WTC11 (cell line): ENCODE measurements around the gene RIOK2. TPM values are rescaled to one million over a fixed set of nuclear protein-coding genes. Genes with fewer than 3 reads are reported as not detected.

Source experiments
- ATAC-seq: fragments of 200-7000 bp; cut with Tn5 transposase; 2 replicates; pipeline ENCODE4 v1.10.0; 2021; ENCODE audit warnings: mild to moderate bottlenecking, moderate library complexity
- CTCF ChIA-PET: fragments of 300-600 bp; sonication (Branson Sonifier 250); formaldehyde crosslinking; loops from one replicate; lab custom pipeline; 2021; ENCODE audit warnings: antibody characterized with exemption; lab: Charles Lee
- POLR2A ChIA-PET: fragments of 350-600 bp; sonication (Branson Sonifier 250); formaldehyde crosslinking; loops from one replicate; lab custom pipeline; 2021; ENCODE audit warnings: antibody characterized with exemption; lab: Charles Lee
- DNase-seq: peaks from one replicate; pipeline ENCODE4 v3.0.0; 2021; ENCODE audit warnings: low spot score
- H3K27ac Mint-ChIP-seq: 2 replicates; pipeline ENCODE4 v1.8.0; 2021; ENCODE audit warnings: mixed read lengths
- H3K27me3 Mint-ChIP-seq: 2 replicates; pipeline ENCODE4 v1.8.0; 2021; ENCODE audit warnings: low read depth, mild to moderate bottlenecking, moderate library complexity, mixed read lengths
- H3K36me3 Mint-ChIP-seq: 2 replicates; pipeline ENCODE4 v1.8.0; 2021; ENCODE audit warnings: mixed read lengths
- H3K4me1 Mint-ChIP-seq: 2 replicates; pipeline ENCODE4 v1.8.0; 2022; ENCODE audit warnings: mixed read lengths
- H3K4me3 Mint-ChIP-seq: 2 replicates; pipeline ENCODE4 v1.8.0; 2021; ENCODE audit warnings: mild to moderate bottlenecking, moderate library complexity, mixed read lengths
- H3K9me3 Mint-ChIP-seq: 2 replicates; pipeline ENCODE4 v1.8.0; 2021; ENCODE audit warnings: mixed read lengths
- ATF1 ChIP-seq: sonication (generic); formaldehyde crosslinking; IDR thresholded peaks from 2 replicates; pipeline ENCODE4 v1.8.1; 2023; ENCODE audit warnings: mild to moderate bottlenecking, moderate library complexity, missing genetic modification reagents
- E2F1 ChIP-seq: sonication (generic); formaldehyde crosslinking; IDR thresholded peaks from 2 replicates; pipeline ENCODE4 v1.8.0; 2022; ENCODE audit warnings: mild to moderate bottlenecking, missing genetic modification reagents
- EMX1 ChIP-seq: fragments of 250-450 bp; sonication (Bioruptor Pico); IDR thresholded peaks from 2 replicates; pipeline ENCODE4 v1.8.0; 2021; ENCODE audit warnings: mild to moderate bottlenecking
- ETV6 ChIP-seq: sonication (generic); formaldehyde crosslinking; IDR thresholded peaks from 2 replicates; pipeline ENCODE4 v1.8.1; 2022; ENCODE audit warnings: mild to moderate bottlenecking, missing genetic modification reagents
- IRF1 ChIP-seq: sonication (generic); formaldehyde crosslinking; IDR thresholded peaks from 2 replicates; pipeline ENCODE4 v1.8.0; 2023; ENCODE audit warnings: missing genetic modification reagents
- JAZF1 ChIP-seq: fragments of 250-450 bp; sonication (Bioruptor Pico); IDR thresholded peaks from 2 replicates; pipeline ENCODE4 v1.9.0; 2021; ENCODE audit warnings: moderate library complexity, mild to moderate bottlenecking, inconsistent platforms
- NR2C2 ChIP-seq: sonication (generic); formaldehyde crosslinking; IDR thresholded peaks from 2 replicates; pipeline ENCODE4 v1.8.0; 2022; ENCODE audit warnings: mild to moderate bottlenecking, missing genetic modification reagents
- OVOL2 ChIP-seq: fragments of 250-450 bp; sonication (Bioruptor Pico); IDR thresholded peaks from 2 replicates; pipeline ENCODE4 v1.9.0; 2021; ENCODE audit warnings: mild to moderate bottlenecking, borderline replicate concordance
- PRDM15 ChIP-seq: sonication (generic); formaldehyde crosslinking; IDR thresholded peaks from 2 replicates; pipeline ENCODE4 v1.8.0; 2022; ENCODE audit warnings: missing genetic modification reagents
- PREB ChIP-seq: sonication (generic); formaldehyde crosslinking; IDR thresholded peaks from 2 replicates; pipeline ENCODE4 v1.8.1; 2022; ENCODE audit warnings: mild to moderate bottlenecking, missing genetic modification reagents, moderate library complexity, borderline replicate concordance
- SP1 ChIP-seq: sonication (generic); formaldehyde crosslinking; conservative IDR thresholded peaks from 2 replicates; pipeline ENCODE4 v1.8.1; 2022; ENCODE audit warnings: missing genetic modification reagents
- TCF7 ChIP-seq: sonication (generic); formaldehyde crosslinking; IDR thresholded peaks from 2 replicates; pipeline ENCODE4 v1.8.0; 2022; ENCODE audit warnings: mild to moderate bottlenecking, low read depth, missing genetic modification reagents, moderate library complexity
- TEAD1 ChIP-seq: sonication (generic); formaldehyde crosslinking; IDR thresholded peaks from 2 replicates; pipeline ENCODE4 v1.8.0; 2022; ENCODE audit warnings: mild to moderate bottlenecking, missing genetic modification reagents
- TEAD4 ChIP-seq: sonication (generic); formaldehyde crosslinking; IDR thresholded peaks from 2 replicates; pipeline ENCODE4 v1.8.0; 2022; ENCODE audit warnings: mild to moderate bottlenecking, missing genetic modification reagents
- TP53 ChIP-seq: sonication (generic); formaldehyde crosslinking; IDR thresholded peaks from 2 replicates; pipeline ENCODE4 v1.8.1; 2023; ENCODE audit warnings: mild to moderate bottlenecking, missing genetic modification reagents
- USF1 ChIP-seq: sonication (generic); formaldehyde crosslinking; IDR thresholded peaks from 2 replicates; pipeline ENCODE4 v1.8.0; 2022; ENCODE audit warnings: mild to moderate bottlenecking, missing genetic modification reagents
- ZNF263 ChIP-seq: sonication (generic); formaldehyde crosslinking; IDR thresholded peaks from 2 replicates; pipeline ENCODE4 v1.8.1; 2022; ENCODE audit warnings: low read depth, mild to moderate bottlenecking, moderate library complexity, missing genetic modification reagents
- ZNF317 ChIP-seq: sonication (generic); formaldehyde crosslinking; IDR thresholded peaks from 2 replicates; pipeline ENCODE4 v1.8.1; 2023; ENCODE audit warnings: low read depth, mild to moderate bottlenecking, moderate library complexity, missing genetic modification reagents, borderline replicate concordance
- total RNA-seq: library from RNA; stranded (reverse); gene quantifications from 3 replicates; pipeline ENCODE4 v1.2.3, GENCODE V29; 2021

RIOK2 gene
- total RNA-seq, 1 experiment from 2014 or later: 35.2 TPM

DNA sequence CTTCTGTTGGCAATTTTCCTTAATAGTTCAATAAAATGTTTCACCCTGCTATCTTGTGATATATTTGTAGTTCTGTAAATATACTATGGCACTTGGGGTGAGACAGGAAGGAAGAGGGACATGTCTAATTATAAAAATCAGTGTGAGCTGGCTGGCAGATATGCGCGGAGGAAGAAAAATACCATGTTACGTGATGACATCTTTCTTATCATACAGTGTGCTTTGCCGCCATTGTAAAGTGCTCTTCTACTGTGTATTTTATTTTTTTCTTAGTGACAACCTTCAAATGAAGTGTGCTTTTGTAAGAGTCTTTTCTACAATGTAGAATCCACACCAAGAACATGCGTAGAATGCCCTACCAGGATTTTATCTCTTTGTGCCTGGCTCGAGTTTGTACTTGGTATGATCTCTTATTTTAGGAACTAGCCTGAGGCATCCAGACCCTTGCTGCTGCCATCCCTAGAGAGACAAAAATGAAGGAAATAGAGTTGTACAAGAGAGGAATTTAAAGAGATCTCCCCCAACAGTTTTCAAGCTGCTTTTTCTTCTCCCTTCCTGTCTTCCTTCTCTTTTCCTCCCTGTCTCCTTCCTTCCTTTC, 46.7 kb upstream of the RIOK2 start:
- CTCF ChIA-PET: no interaction called here
- TF ChIP-seq TEAD4: no peak
- TF ChIP-seq, all 79 proteins: peak for 0
- Mint-ChIP-seq H3K4me1 (no peaks in the 10 kb centered on the region), H3K9me3 (peaks cover 6% of the 10 kb centered on the region), H3K27me3 (no peaks in the 10 kb centered on the region), H3K36me3 (peaks cover 4% of the 10 kb centered on the region; the same call in 1 of the 2 replicates), H3K27ac (no peak overlapping the region), H3K4me3 (no peak overlapping the region)
- no peak for ATAC-seq
- no peak for DNase-seq
- POLR2A ChIA-PET: no interaction called here

GRCh38 chr5:97229196-97229595, 46.1 kb upstream of the RIOK2 start:
- Mint-ChIP-seq H3K27ac (no peak overlapping the region), H3K4me3 (no peak overlapping the region), H3K27me3 (no peaks in the 10 kb centered on the region), H3K36me3 (peaks cover under 1% of the 10 kb centered on the region; the same call in 1 of the 2 replicates), H3K9me3 (peaks cover 1% of the 10 kb centered on the region), H3K4me1 (no peaks in the 10 kb centered on the region)
- TF ChIP-seq IRF1 (CRISPR knock-in tag): no peak
- TF ChIP-seq ATF1 (CRISPR knock-in tag): no peak
- no peak for TF ChIP-seq PRDM15 (CRISPR knock-in tag)
- no peak for TF ChIP-seq JAZF1 (CRISPR knock-in tag)
- TF ChIP-seq ZNF263 (CRISPR knock-in tag): no peak
- no peak for TF ChIP-seq E2F1
- no peak for TF ChIP-seq USF1 (CRISPR knock-in tag)
- no peak for TF ChIP-seq TEAD1
- no peak for TF ChIP-seq TP53 (CRISPR knock-in tag)
- TF ChIP-seq ETV6 (CRISPR knock-in tag): no peak
- no peak for TF ChIP-seq NR2C2 (CRISPR knock-in tag)
- no peak for TF ChIP-seq SP1
- TF ChIP-seq OVOL2 (CRISPR knock-in tag): no peak
- no peak for TF ChIP-seq EMX1 (CRISPR knock-in tag)
- TF ChIP-seq ZNF317: no peak
- TF ChIP-seq TCF7: no peak
- no peak for TF ChIP-seq PREB (CRISPR knock-in tag)
- ATAC-seq: no peak
- CTCF ChIA-PET: interaction anchor here (0.6 kb wide), 1 partner anchor 925 kb away, joined by 5 read pairs; no protein-coding TSS in a partner anchor
- POLR2A ChIA-PET: no interaction called here
- DNase-seq: no peak
